Right atrium auricular region (tissue), 2 donors: ENCODE results near the gene L1TD1. TPM values are rescaled to one million over a fixed set of nuclear protein-coding genes. Genes with fewer than 3 reads are reported as not detected.

Source experiments
- DNase-seq: peaks from one replicate; pipeline ENCODE4 v3.0.0-alpha.2; 2019; ENCODE audit warnings: low spot score
- H3K27ac ChIP-seq, 2 donors: fragments of 200-600 bp; sonication (generic); 1 replicate in 1 of 2; 2 replicates in 1 of 2; pipeline ENCODE4 v1.5.1; 2016 to 2019
- H3K27me3 ChIP-seq, 2 donors: fragments of 200-600 bp; sonication (generic); one replicate each; pipeline versions ENCODE4 v1.5.1 to v1.6.0; 2017 to 2019
- H3K36me3 ChIP-seq: fragments of 200-600 bp; sonication (generic); one replicate; pipeline ENCODE4 v1.5.1; 2016
- H3K4me1 ChIP-seq, 2 donors: fragments of 200-600 bp; sonication (generic); one replicate each; pipeline versions ENCODE4 v1.5.1 to v1.6.0; 2017 to 2019
- H3K4me3 ChIP-seq, 2 donors: fragments of 200-600 bp; sonication (generic); 1 replicate in 1 of 2; 2 replicates in 1 of 2; pipeline ENCODE4 v1.5.1; 2017 to 2019; ENCODE audit warnings: mild to moderate bottlenecking in 1 of 2, moderate library complexity in 1 of 2
- H3K9me3 ChIP-seq, 2 donors: fragments of 200-600 bp; sonication (generic); one replicate each; pipeline ENCODE4 v1.5.1; 2019
- CTCF ChIP-seq, 2 donors: fragments of 200-600 bp; sonication (generic); IDR thresholded peaks; one replicate each; pipeline ENCODE4 v1.5.1; 2019; ENCODE audit warnings: antibody characterized with exemption in 2 of 2
- total RNA-seq, 2 donors: library from RNA; depleted of rRNA; stranded (reverse); fragments of >200 nt; gene quantifications; one replicate each; pipeline ENCODE4 v1.1.0, GENCODE V29; 2016

The L1TD1 gene
- total RNA-seq, 2 donors from 2014 or later, result not detected

- Histone ChIP-seq H3K9me3 (no peaks in the 10 kb centered on the region), H3K27ac (no peak overlapping the region), H3K4me3 (no peak overlapping the region), H3K4me1 (no peaks in the 10 kb centered on the region), H3K27me3 (no peaks in the 10 kb centered on the region), H3K36me3 (no peaks in the 10 kb centered on the region)
- no peak for DNase-seq
- no peak for TF ChIP-seq CTCF (IDR thresholded peaks at IDR 0.05)
Observed at GRCh38 chr1:62221171-62221570, 26.5 kb downstream of the L1TD1 start.

GRCh38 chr1:62222321-62222720 is 27.7 kb downstream of the L1TD1 start:
- H3K36me3 ChIP-seq, result no peaks in the 10 kb centered on the region
- H3K27me3 ChIP-seq, result no peaks in the 10 kb centered on the region
- no peak for TF ChIP-seq CTCF (IDR thresholded peaks at IDR 0.05)
- H3K27ac ChIP-seq, result no peak overlapping the region
- DNase-seq, result no peak
- no peak overlapping the region for H3K4me3 ChIP-seq
- no peaks in the 10 kb centered on the region for H3K9me3 ChIP-seq
- H3K4me1 ChIP-seq, result no peaks in the 10 kb centered on the region

- Histone ChIP-seq H3K36me3 (no peaks in the 10 kb centered on the region), H3K4me3 (no peak overlapping the region), H3K27ac (no peak overlapping the region), H3K27me3 (no peaks in the 10 kb centered on the region), H3K9me3 (no peaks in the 10 kb centered on the region), H3K4me1 (no peaks in the 10 kb centered on the region)
- no peak for TF ChIP-seq CTCF (IDR thresholded peaks at IDR 0.05)
- no peak for DNase-seq
Observed at GRCh38 chr1:62224182-62224581, 29.5 kb downstream of the L1TD1 start.

GRCh38 chr1:62227496-62227895 is 32.8 kb downstream of the L1TD1 start:
- Histone ChIP-seq H3K9me3 (no peaks in the 10 kb centered on the region), H3K4me3 (no peak overlapping the region), H3K4me1 (no peaks in the 10 kb centered on the region), H3K36me3 (no peaks in the 10 kb centered on the region), H3K27ac (no peak overlapping the region), H3K27me3 (no peaks in the 10 kb centered on the region)
- DNase-seq, result no peak
- no peak for TF ChIP-seq CTCF (IDR thresholded peaks at IDR 0.05)

- Histone ChIP-seq H3K27ac (no peak overlapping the region), H3K36me3 (no peaks in the 10 kb centered on the region), H3K4me1 (no peaks in the 10 kb centered on the region), H3K9me3 (no peaks in the 10 kb centered on the region), H3K4me3 (no peak overlapping the region), H3K27me3 (no peaks in the 10 kb centered on the region)
- DNase-seq, result no peak
- TF ChIP-seq CTCF (IDR thresholded peaks at IDR 0.05), result no peak
Observed at GRCh38 chr1:62228136-62228882, 33.7 kb downstream of the L1TD1 start.

DNA sequence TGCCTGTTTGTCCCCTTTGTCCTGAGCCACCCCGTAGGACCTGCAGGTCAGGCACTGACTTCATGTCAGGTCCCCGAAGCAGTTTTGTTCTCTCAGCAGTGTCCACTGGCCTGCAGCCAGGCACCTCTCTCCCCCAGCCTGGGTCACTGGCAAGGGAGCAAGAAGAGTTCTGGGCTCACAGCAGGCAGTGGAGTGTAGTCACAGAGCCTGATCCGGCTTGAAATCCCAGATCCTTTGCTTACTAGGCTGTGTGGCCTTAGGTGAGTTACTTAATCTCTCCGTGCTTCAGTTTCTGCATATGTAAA is 34.2 kb downstream of the L1TD1 start:
- no peaks in the 10 kb centered on the region for H3K4me1 ChIP-seq
- DNase-seq, result no peak
- no peak for TF ChIP-seq CTCF (IDR thresholded peaks at IDR 0.05)
- H3K9me3 ChIP-seq, result no peaks in the 10 kb centered on the region
- H3K27ac ChIP-seq, result no peak overlapping the region
- no peaks in the 10 kb centered on the region for H3K36me3 ChIP-seq
- no peaks in the 10 kb centered on the region for H3K27me3 ChIP-seq
- no peak overlapping the region for H3K4me3 ChIP-seq
